SHP77 treated with DMSO at 0.1 percent for 48 hours (cell line): ENCODE results near the gene CTDSP1.

Source experiments
- DNase-seq: peaks from one replicate; lab custom pipeline; 2025; lab: John Stamatoyannopoulos, UW

The CTDSP1 gene

DNA sequence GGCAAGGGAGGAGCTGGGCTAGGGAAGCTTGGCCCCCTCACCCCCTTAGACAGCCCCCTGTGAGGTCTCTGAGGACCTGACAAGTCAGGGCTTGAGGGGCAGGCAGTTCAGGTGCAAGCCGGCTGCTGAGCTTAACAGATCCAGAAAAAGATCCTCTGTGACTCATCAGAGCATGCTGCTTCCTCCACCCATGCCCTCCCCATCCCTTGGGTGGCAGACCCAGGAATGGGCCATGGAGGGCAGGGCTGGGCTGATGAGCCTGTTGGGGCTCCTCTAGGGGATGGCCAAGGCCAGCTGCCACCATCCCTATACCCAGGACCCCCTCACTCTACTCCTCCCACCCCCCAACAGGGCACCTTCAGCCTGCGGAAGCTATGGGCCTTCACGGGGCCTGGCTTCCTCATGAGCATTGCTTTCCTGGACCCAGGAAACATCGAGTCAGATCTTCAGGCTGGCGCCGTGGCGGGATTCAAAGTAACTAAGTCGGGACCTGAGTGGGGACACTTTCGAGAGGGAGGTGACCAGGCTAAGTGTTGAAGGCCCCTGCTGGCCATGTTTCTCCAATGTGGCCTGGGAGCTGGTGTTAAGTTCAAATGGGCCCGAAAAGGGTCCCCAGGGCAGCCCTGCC lies 15.7 kb upstream of the CTDSP1 start:
- DNase-seq, result no peak

- no peak for DNase-seq
Observed at GRCh38 chr2:218384975-218385374, 14.7 kb upstream of the CTDSP1 start.

DNA sequence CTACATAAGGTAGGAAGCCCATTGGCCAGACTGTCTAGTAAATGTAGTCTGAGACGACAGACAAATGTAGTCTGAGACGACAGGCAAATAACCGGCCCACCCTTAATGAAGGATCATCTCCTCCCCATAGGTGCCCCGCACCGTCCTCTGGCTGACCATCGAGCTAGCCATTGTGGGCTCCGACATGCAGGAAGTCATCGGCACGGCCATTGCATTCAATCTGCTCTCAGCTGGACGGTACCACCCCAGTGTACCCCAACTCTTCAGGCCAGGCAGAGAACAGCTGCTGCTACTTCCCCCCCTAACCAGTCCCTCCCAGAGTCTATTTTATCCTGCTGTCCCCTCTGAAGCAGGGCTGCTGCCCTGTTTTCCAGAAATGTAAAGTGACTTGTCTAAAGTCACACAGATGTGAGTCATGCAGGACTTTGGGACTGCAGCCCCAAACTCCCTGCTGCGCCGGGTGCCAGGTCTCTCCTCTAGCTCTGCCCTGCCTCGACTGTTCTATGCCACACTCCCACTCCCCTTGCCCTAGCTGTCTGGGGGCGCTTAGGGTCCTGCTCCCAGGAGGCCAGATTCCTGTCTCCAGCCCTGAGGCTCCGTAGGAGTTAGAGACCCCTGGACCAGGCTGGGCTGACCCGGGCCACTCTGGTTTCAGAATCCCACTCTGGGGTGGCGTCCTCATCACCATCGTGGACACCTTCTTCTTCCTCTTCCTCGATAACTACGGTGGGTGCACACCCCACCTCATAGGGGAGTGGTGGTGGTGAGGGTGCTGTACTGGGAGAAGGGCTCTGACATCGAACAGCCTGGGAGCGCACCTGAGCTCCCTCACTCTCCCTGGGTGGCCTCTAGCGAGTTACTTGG lies 12.9 kb upstream of the CTDSP1 start:
- DNase-seq, result no peak

GRCh38 chr2:218387369-218388194 lies 12.1 kb upstream of the CTDSP1 start:
- DNase-seq, result peak; percentile 46

DNA sequence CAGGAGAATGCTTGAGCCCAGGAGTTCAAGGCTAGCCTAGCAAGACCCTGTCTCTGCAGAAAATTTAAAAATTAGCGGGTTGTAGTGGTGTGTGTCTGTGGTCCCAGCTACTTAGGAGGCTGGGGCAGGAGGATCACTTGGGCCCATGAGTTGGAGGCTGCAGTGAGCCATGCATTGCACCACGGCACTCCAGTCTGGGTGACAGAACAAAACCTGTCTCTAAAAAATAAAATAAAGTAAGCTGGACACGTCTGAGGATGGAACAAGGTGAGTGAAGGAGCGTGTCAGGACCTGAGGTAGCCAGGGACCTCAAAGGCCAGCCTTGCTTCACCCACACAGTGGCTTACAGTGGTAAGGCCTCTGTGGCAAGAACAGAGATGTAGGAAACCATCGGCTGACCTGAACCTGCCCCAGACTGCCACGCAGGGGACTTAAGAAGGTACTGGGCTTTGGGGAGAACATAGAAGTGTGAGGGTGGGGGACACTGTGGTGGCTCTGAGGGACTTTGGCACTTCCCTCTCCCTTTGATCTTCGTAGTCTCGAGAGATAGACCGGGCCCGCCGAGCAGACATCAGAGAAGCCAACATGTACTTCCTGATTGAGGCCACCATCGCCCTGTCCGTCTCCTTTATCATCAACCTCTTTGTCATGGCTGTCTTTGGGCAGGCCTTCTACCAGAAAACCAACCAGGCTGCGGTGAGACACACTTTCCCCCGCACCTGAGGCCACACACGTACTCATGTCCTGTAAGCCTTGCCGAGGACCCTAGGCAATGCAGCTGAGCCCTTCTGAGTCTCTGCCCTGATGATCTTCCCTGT lies 10.1 kb upstream of the CTDSP1 start:
- DNase-seq, result no peak

GRCh38 chr2:218391202-218391601 lies 8.5 kb upstream of the CTDSP1 start:
- DNase-seq, result no peak

GRCh38 chr2:218392459-218392858 lies 7.2 kb upstream of the CTDSP1 start:
- DNase-seq, result no peak

GRCh38 chr2:218392891-218393462 lies 6.7 kb upstream of the CTDSP1 start:
- DNase-seq, result no peak

- no peak for DNase-seq
Observed at GRCh38 chr2:218393750-218394290, 5.8 kb upstream of the CTDSP1 start.

DNA sequence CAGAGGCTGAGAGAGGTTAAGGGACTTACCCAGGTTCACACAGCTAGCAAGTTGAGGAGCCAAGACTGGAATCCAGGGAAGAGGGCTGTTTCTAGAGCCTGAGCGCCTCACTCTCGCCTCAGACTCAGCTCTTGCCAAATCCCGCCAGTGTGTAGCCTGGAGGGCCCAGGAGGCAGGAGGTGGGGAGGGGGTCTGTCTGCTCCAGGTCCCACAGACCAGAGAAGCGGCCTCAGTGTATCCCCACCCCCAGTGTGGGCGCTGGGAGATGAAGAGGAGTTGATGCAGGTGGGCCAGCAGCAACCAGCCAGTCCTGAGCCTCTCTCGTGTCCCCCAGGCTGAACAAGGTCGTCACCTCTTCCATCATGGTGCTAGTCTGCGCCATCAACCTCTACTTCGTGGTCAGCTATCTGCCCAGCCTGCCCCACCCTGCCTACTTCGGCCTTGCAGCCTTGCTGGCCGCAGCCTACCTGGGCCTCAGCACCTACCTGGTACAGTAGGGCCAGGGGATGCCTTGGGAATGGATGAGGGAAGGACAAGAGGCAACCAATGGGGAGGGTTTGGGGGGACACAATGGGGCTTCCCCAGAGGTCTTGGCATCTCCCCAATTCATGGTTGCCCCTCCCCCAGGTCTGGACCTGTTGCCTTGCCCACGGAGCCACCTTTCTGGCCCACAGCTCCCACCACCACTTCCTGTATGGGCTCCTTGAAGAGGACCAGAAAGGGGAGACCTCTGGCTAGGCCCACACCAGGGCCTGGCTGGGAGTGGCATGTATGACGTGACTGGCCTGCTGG lies 5.2 kb upstream of the CTDSP1 start:
- DNase-seq, result no peak

DNA sequence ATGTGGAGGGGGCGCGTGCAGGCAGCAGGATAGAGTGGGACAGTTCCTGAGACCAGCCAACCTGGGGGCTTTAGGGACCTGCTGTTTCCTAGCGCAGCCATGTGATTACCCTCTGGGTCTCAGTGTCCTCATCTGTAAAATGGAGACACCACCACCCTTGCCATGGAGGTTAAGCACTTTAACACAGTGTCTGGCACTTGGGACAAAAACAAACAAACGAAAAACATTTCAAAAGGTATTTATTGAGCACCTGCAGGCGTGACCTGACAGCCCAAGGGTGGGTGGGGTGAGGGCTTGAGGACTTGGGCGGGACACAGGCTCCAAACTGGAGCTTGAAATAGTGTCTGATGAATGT lies 4.6 kb upstream of the CTDSP1 start:
- no peak for DNase-seq

DNA sequence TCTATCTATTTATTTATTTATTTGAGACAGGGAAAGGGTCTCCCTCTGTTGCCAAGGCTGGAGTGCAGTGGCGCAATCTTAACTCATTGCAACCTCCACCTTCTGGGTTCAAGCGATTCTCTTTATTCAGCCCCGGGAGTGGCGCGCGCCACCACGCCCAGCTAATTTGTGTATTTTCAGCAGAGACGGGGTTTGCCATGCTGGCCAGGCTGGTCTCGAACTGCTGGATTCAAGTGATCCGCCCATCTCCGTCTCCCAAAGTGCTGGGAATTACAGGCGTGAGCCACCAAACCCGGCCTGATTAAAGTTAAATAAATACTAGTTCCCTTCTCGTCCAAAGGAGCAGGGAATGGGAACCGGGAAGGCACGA lies 4.2 kb upstream of the CTDSP1 start:
- no peak for DNase-seq

- DNase-seq, result peak; percentile 76
Observed at GRCh38 chr2:218395826-218396687, 3.6 kb upstream of the CTDSP1 start.

DNA sequence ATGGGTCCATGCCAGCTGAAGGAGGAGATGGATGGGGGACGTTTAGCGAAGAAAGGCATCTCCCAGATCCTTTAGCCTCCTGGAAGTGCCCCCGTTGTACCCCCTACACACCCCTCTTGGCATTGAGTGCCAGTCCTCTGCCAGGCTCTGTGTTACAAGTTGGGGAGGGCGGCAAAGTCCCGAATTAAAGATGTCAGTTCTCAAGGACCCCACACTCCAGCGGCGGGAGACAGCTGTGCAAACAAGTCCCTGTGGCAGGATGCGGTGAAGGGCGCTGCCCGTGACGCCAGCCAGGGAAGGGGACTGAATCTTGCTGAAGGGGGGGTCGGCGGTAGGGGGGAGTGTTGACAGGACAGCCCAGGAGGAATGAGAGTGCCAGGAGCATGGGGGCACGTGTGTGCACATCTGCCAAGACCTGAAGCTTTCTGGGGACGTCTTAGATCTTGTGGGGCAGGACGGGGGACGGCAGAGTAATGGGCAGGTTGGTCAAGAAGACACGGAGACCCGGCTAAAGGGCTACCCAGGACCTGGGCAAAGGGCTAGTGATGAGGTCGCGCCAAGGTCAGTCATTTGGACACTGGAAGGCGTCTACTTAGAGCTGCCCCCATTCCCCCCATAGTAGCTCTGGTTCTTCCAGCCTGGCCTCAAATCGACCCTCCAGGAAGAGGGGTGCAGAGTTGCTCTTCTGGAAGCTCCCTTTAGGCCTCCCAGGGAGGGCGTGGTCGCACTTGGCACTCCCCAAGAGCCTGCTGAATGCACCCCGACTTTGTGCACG lies 2.8 kb upstream of the CTDSP1 start:
- peak; percentile 88 for DNase-seq

- DNase-seq, result no peak
Observed at GRCh38 chr2:218397463-218397819, 2.2 kb upstream of the CTDSP1 start.

DNA sequence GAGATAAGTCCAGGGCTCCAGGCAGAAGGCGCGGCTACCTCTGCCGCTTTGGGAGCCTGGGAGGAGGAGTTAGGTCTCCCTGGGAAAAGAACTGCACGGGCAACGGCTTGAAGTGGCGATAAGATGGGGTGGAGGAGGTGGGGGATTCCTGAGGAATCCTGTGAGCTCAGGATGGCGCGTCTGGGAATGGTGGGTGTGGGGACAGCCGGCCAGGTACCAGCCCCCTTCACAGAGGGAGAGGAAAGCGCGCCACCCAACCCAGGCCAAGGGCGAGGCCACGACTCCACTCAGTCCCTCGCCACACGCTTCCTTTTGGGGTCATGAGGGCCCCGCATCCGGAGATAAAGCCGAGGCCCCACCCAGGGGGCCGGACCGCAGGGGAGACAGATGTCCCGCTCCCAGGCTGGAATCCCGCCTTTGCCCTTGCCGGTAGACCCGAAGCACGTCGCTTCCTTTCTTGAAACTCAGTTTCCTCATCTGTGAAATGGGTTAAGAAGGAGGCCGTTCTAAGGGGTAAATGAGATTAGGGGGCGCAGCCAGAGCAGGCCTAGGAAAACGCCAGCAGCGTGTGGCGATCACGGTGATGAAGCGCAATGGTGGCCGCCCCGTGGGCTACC lies 1.7 kb upstream of the CTDSP1 start:
- peak; percentile 22 for DNase-seq

- no peak for DNase-seq
Observed at GRCh38 chr2:218398437-218399390, 954 bp upstream of the CTDSP1 start.
